Pancreas (tissue), 10 donors: ENCODE measurements around the gene ANAPC10. TPM values are rescaled to one million over a fixed set of nuclear protein-coding genes. Genes with fewer than 3 reads are reported as not detected.

Source experiments
- ATAC-seq, 4 donors: fragments of 200-7000 bp; cut with Tn5 transposase; one replicate each; pipeline versions ENCODE4 v1.8.0 to v1.9.1; 2020; ENCODE audit warnings: mild to moderate bottlenecking in 4 of 4, moderate library complexity in 4 of 4
- DNase-seq, 6 donors: peaks; one replicate each; pipeline ENCODE4 v3.0.0-alpha.2; 2020
- FAIRE-seq: peaks from 2 replicates; lab custom pipeline; 2012; peaks lifted over from hg19 to GRCh38; lab: Jason Lieb, UNC
- H3K27ac ChIP-seq, 4 donors: fragments of 200-600 bp; sonication (generic); 1 replicate in 3 of 4; 2 replicates in 1 of 4; pipeline versions ENCODE4 v1.5.0 to v1.8.0; 2020
- H3K27me3 ChIP-seq, 4 donors: fragments of 200-600 bp; one replicate each; pipeline ENCODE4 v1.8.0; 2021
- H3K36me3 ChIP-seq, 3 donors: fragments of 200-600 bp; sonication (generic) in 1 of 3; one replicate each; pipeline versions ENCODE4 v1.5.0 to v1.8.0; 2020 to 2021
- H3K4me1 ChIP-seq, 3 donors: fragments of 200-600 bp; one replicate each; pipeline ENCODE4 v1.8.0; 2021
- H3K4me3 ChIP-seq, 4 donors: fragments of 200-600 bp; sonication (generic) in 2 of 4; one replicate each; pipeline versions ENCODE4 v1.5.0 to v1.8.0; 2020 to 2021
- H3K9me3 ChIP-seq, 4 donors: fragments of 200-600 bp; one replicate each; pipeline ENCODE4 v1.8.0; 2021
- WGBS, 2 donors: extraction: QIAGEN DNeasy Blood & Tissue Kit; methylation state at CpG; one replicate each; pipeline ENCODE4 v1.1.7; 2013; 5-methylcytosine and 5-hydroxymethylcytosine counted together
- intact Hi-C, 3 donors: fragments of 100-400 bp; cut with DNase I; formaldehyde crosslinking; loops; one replicate each; pipeline versions ENCODE4 v1.11.1 to v1.14.2; 2022
- polyA plus RNA-seq, 2 donors: library from polyadenylated mRNA; stranded (reverse); fragments of 200-250 nt; gene quantifications; one replicate each; pipeline ENCODE4 v1.2.3, GENCODE V29; 2013
- total RNA-seq, 6 donors: library from RNA; stranded (reverse); fragmentation: NEBNext Ultra II Directional in 4 of 6; extraction: Animal tissue kit (Norgen Biotek cat#: 25700) in 4 of 6; gene quantifications; one replicate each; pipeline versions ENCODE4 v1.2.1 to v1.2.4, GENCODE V29; 2021 to 2023
- TF ChIP-seq, protein P1 (sequence below), 4 donors: fragments of 200-600 bp; sonication (generic) in 3 of 4; IDR thresholded peaks; one replicate each; pipeline versions ENCODE4 v1.5.0 to v1.8.0; 2021; ENCODE audit warnings: antibody characterized with exemption in 4 of 4
- donor health status: healthy with polysubstance abuse.
- donor health status: DM: no; HTN: no; CAD: no; lungs with moderate emphysema.
- donor health status: DM: no; HTN: no; CAD: no.
- donor health status: control.
- donor health status: control.
- donor health status: Bipolar disorder and iron deficiency.
- donor health status: DM: yes; HTN: yes; CAD: no.
- donor health status: DM: no; HTN: no; CAD: no.
- donor health status: DM: no; HTN: no; CAD: no.
- donor health status: DM: yes; HTN: yes; CAD: no.

ANAPC10 gene
- total and polyA plus RNA-seq, 8 donors, result 5.3 to 11.1 (median 8.3) TPM

DNA sequence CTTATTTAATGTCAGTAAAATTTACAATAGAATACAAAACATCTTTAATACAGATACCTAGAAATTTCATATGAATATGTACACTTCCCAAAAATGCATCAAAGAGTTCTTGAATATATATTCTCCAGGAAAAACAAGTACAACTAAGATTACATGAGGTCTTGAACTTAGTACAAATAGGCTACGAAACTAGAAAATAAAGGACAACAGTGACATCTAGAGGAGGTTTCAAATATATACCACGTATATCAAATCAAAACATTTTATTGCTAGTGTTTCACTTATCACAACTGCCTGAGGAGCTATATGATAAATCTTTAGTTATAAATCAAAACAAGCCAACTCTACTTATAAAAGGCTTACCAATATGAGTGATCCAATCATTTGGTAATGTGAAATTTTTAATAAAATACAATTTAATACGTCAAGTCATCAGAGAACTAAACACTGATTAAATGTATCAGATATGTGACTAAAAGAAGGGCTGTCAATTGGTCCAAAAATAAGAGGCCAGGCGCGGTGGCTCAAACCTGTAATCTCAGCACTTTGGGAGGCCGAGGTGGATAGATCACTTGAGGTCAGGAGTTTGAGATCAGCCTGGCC, 36.6 kb downstream of the ANAPC10 start:
- TF ChIP-seq, protein P1, sequence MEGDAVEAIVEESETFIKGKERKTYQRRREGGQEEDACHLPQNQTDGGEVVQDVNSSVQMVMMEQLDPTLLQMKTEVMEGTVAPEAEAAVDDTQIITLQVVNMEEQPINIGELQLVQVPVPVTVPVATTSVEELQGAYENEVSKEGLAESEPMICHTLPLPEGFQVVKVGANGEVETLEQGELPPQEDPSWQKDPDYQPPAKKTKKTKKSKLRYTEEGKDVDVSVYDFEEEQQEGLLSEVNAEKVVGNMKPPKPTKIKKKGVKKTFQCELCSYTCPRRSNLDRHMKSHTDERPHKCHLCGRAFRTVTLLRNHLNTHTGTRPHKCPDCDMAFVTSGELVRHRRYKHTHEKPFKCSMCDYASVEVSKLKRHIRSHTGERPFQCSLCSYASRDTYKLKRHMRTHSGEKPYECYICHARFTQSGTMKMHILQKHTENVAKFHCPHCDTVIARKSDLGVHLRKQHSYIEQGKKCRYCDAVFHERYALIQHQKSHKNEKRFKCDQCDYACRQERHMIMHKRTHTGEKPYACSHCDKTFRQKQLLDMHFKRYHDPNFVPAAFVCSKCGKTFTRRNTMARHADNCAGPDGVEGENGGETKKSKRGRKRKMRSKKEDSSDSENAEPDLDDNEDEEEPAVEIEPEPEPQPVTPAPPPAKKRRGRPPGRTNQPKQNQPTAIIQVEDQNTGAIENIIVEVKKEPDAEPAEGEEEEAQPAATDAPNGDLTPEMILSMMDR (IDR thresholded peaks at IDR 0.05), result peak in 2 of 4 donors; percentile 32 to 35
- Histone ChIP-seq H3K9me3 (no peaks in the 10 kb centered on the region), H3K4me3 (no peak overlapping the region), H3K27ac (no peak overlapping the region), H3K36me3 (no peaks in the 10 kb centered on the region), H3K4me1 (peaks cover 11 to 13% (median 11%) of the 10 kb centered on the region in 3 donors), H3K27me3 (no peaks in the 10 kb centered on the region)
- WGBS, 2 donors, result 59 to 62% methylated on average over 6 of the region's 6 CpGs
- intact Hi-C loops, result loop anchor here in 1 of 3 donors (10.0 kb wide), 1 partner anchor 887 kb away; no protein-coding TSS in a partner anchor
- DNase-seq, result no peak
- FAIRE-seq, result peak; percentile 96
- peak; percentile 53 to 79 (median 78) for ATAC-seq

DNA sequence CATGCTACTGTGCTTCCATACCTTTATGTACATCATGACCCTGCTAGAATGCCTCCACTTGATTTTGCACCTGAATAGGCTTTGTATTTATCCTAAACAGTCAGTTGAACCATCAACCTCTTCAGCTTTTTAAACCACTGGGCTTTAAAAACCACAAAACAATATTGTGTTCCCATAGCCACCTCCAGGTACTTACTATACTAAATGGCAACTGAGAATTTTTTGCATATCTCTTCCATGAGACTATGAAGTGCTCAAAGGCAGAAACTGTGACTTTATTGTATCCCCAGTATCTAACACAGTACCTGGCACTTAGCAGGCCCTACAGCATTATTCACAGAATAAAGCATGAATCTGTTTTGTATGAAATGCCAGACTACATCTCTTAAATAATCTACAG, 39.7 kb downstream of the ANAPC10 start:
- TF ChIP-seq, protein P1 (IDR thresholded peaks at IDR 0.05), result no peak

DNA sequence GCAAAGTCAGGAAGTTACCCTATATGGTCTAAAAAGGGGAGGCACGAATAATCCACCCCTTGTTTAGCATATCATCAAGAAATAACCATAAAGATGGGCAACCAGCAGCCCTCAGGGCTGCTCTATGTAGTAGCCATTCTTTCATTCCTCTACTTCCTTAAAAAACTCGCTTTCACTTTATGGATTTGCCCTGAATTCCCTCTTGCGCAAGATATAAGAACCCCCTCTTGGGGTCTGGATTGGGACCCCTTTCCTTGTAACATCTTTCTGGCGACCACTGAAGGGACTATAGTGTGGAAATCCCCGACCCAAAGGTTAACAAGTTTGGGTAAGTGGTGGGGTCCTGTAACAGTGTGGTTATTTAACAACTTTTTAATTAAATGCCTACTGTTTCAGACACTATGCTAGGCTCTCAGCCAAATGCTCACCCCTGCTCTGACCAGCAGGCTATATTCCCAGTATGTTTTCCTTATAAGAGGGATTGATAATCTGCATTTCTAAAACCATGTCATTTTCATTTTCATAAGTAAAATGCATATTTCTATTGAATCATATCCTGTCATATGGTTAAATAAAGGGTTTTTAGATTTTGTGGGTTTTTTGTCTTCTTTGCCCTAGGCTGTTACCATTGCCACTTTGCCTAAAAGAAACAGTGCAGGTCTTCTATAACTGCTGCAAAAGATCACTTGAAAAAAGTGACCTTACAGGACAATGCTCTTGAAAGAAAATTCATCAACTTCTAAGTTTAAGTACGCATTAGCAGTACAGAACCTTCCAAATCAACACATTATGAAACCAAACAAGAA, 41.5 kb downstream of the ANAPC10 start:
- Histone ChIP-seq H3K9me3 (no peaks in the 10 kb centered on the region), H3K4me3 (no peak overlapping the region), H3K27ac (no peak overlapping the region), H3K36me3 (no peaks in the 10 kb centered on the region), H3K27me3 (no peaks in the 10 kb centered on the region), H3K4me1 (no peaks in the 10 kb centered on the region)
- 95 to 96% methylated on average over 6 of the region's 6 CpGs for WGBS, 2 donors
- no peak for DNase-seq
- ATAC-seq, result no peak
- no peak for FAIRE-seq
- TF ChIP-seq, protein P1 (IDR thresholded peaks at IDR 0.05), result no peak
- intact Hi-C loops, result no loop called here

More for the DNA sequence above, 39.7 kb downstream of the ANAPC10 start:
- H3K4me3 ChIP-seq, result no peak overlapping the region
- intact Hi-C loops, result no loop called here
- H3K27ac ChIP-seq, result no peak overlapping the region
- ATAC-seq (no peak), DNase-seq (no peak), FAIRE-seq (no peak)
- H3K4me1 ChIP-seq, result no peaks in the 10 kb centered on the region
- no peaks in the 10 kb centered on the region for H3K9me3 ChIP-seq
- no peaks in the 10 kb centered on the region for H3K27me3 ChIP-seq
- no peaks in the 10 kb centered on the region for H3K36me3 ChIP-seq

DNA sequence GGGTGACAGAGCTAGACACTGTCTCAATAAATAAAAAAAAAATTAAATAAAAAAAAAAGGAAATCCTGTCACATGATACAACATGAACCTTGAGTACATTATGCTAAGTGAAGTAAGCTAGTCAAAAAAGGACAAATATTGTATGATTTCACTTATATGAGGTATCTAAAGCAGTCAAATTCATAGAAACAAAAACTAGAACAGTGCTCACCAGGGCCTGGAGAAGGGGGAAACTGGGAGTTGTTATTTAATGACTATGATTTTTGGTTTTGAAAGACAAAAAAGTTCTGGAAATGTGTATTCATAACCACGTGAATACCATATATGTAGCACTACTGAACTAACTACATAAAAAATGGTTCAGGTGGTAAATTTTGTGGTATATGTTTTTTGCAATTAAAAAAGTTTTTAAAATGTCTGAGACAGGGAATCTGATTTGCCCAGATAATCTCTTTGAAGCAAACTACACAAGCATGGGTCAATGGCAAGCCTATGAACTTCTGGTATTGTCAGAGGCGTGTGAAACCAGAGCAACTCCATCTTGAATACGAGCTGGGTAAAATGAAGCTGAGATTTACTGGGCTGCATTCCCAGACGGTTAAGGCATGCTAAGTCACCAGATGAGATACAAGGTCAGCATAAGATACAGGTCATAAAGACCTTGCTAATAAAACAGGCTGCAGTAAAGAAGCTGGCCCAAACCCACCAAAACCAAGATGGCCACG, 42.3 kb downstream of the ANAPC10 start:
- no peak for FAIRE-seq
- H3K4me3 ChIP-seq, result no peak overlapping the region
- DNase-seq, result no peak
- no peaks in the 10 kb centered on the region for H3K27me3 ChIP-seq
- H3K27ac ChIP-seq, result no peak overlapping the region
- TF ChIP-seq, protein P1 (IDR thresholded peaks at IDR 0.05), result no peak
- no peak for ATAC-seq
- 95 to 97% methylated on average over 5 of the region's 5 CpGs for WGBS, 2 donors
- no peaks in the 10 kb centered on the region for H3K4me1 ChIP-seq
- H3K36me3 ChIP-seq, result no peaks in the 10 kb centered on the region
- intact Hi-C loops, result no loop called here
- H3K9me3 ChIP-seq, result no peaks in the 10 kb centered on the region
